ENCODE data around the gene PIP5K1B.

Gene PIP5K1B

GRCh38 chr9:68980341-68980914 is 275.4 kb downstream of the PIP5K1B start:
- TF ChIP-seq EZH2 (IDR thresholded peaks at IDR 0.05; ENCODE audit: borderline replicate concordance, low read depth, low read length, severe bottlenecking), result no peak
- no peak for TF ChIP-seq CTCF (IDR thresholded peaks at IDR 0.05; ENCODE audit: borderline replicate concordance, extremely low read depth, low read length, poor library complexity, severe bottlenecking)
- no peak overlapping the region for H2AFZ ChIP-seq (ENCODE audit: low read depth, low read length)
- no peaks in the 10 kb centered on the region for H3K27me3 ChIP-seq (ENCODE audit: insufficient read depth, low read length, poor library complexity)

DNA sequence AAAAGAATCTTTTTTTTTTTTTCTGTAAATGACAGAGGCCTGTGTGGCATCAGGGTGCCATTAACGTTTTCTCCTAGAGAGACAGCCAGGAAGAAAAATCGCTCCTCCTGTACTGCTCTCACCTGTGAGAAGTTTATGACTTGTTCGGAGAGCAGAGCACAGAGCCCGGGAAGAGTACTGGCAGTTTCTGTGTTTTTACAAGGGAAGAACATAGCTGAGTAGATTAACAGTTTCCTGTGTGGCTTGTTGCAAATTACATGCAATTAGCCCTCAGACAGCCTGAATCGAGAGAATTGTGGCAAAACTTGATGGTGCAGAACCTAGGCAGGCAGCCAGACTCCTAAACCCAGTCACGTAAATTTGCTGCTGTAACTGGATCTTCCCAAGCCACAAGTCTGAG is 276.7 kb downstream of the PIP5K1B start:
- DNase-seq, result no peak
- no peak for TF ChIP-seq CTCF (IDR thresholded peaks at IDR 0.05; ENCODE audit: borderline replicate concordance, extremely low read depth, low read length, poor library complexity, severe bottlenecking)
- no peak overlapping the region for H3K9ac ChIP-seq (ENCODE audit: low read depth, low read length)

More at GRCh38 chr9:68980341-68980914, 275.4 kb downstream of the PIP5K1B start:
- H3K4me2 ChIP-seq (ENCODE audit: insufficient read depth, low read length), result no peak overlapping the region
- H3K4me1 ChIP-seq (ENCODE audit: insufficient read depth, low read length), result no peaks in the 10 kb centered on the region
- H3K9me3 ChIP-seq (ENCODE audit: insufficient read depth, low read length, severe bottlenecking), result no peaks in the 10 kb centered on the region
- H3K27ac ChIP-seq (ENCODE audit: low read length), result no peak overlapping the region
- no peaks in the 10 kb centered on the region for H3K79me2 ChIP-seq (ENCODE audit: insufficient read depth, low read length)
- DNase-seq (no peak), ATAC-seq (ENCODE audit: insufficient read depth, low read depth) (no peak)
- H3K9ac ChIP-seq (ENCODE audit: low read depth, low read length), result no peak overlapping the region
- no peaks in the 10 kb centered on the region for H4K20me1 ChIP-seq (ENCODE audit: insufficient read depth, low read length)
- no peak overlapping the region for H3K4me3 ChIP-seq (ENCODE audit: low read depth in 1 of 2, low read length in 2 of 2)
- no peaks in the 10 kb centered on the region for H3K36me3 ChIP-seq (ENCODE audit: insufficient read depth, low read length)

GRCh38 chr9:68983008-68983411 is 278.0 kb downstream of the PIP5K1B start:
- TF ChIP-seq EZH2 (IDR thresholded peaks at IDR 0.05; ENCODE audit: borderline replicate concordance, low read depth, low read length, severe bottlenecking) (no peak), CTCF (IDR thresholded peaks at IDR 0.05; ENCODE audit: borderline replicate concordance, extremely low read depth, low read length, poor library complexity, severe bottlenecking) (no peak)
- Histone ChIP-seq H3K4me3 (ENCODE audit: low read depth in 1 of 2, low read length in 2 of 2) (no peak overlapping the region), H3K27me3 (ENCODE audit: insufficient read depth, low read length, poor library complexity) (no peaks in the 10 kb centered on the region), H3K9me3 (ENCODE audit: insufficient read depth, low read length, severe bottlenecking) (no peaks in the 10 kb centered on the region), H3K27ac (ENCODE audit: low read length) (no peak overlapping the region), H2AFZ (ENCODE audit: low read depth, low read length) (no peak overlapping the region), H3K4me1 (ENCODE audit: insufficient read depth, low read length) (no peaks in the 10 kb centered on the region), H3K79me2 (ENCODE audit: insufficient read depth, low read length) (no peaks in the 10 kb centered on the region), H3K4me2 (ENCODE audit: insufficient read depth, low read length) (no peak overlapping the region), H3K9ac (ENCODE audit: low read depth, low read length) (no peak overlapping the region), H4K20me1 (ENCODE audit: insufficient read depth, low read length) (no peaks in the 10 kb centered on the region), H3K36me3 (ENCODE audit: insufficient read depth, low read length) (no peaks in the 10 kb centered on the region)
- DNase-seq, result no peak
- no peak for ATAC-seq (ENCODE audit: insufficient read depth, low read depth)

More for the DNA sequence above, 276.7 kb downstream of the PIP5K1B start:
- H3K4me3 ChIP-seq (ENCODE audit: low read depth in 1 of 2, low read length in 2 of 2), result no peak overlapping the region
- no peaks in the 10 kb centered on the region for H3K36me3 ChIP-seq (ENCODE audit: insufficient read depth, low read length)
- H2AFZ ChIP-seq (ENCODE audit: low read depth, low read length), result no peak overlapping the region
- H3K4me2 ChIP-seq (ENCODE audit: insufficient read depth, low read length), result no peak overlapping the region
- H3K27ac ChIP-seq (ENCODE audit: low read length), result no peak overlapping the region
- H3K4me1 ChIP-seq (ENCODE audit: insufficient read depth, low read length), result no peaks in the 10 kb centered on the region
- ATAC-seq (ENCODE audit: insufficient read depth, low read depth), result peak; percentile 24; the same call in 1 of the 3 replicates
- H3K9me3 ChIP-seq (ENCODE audit: insufficient read depth, low read length, severe bottlenecking), result no peaks in the 10 kb centered on the region
- no peaks in the 10 kb centered on the region for H3K27me3 ChIP-seq (ENCODE audit: insufficient read depth, low read length, poor library complexity)
- no peaks in the 10 kb centered on the region for H4K20me1 ChIP-seq (ENCODE audit: insufficient read depth, low read length)
- no peaks in the 10 kb centered on the region for H3K79me2 ChIP-seq (ENCODE audit: insufficient read depth, low read length)
